ENCODE results near the gene CREB3.

DNA sequence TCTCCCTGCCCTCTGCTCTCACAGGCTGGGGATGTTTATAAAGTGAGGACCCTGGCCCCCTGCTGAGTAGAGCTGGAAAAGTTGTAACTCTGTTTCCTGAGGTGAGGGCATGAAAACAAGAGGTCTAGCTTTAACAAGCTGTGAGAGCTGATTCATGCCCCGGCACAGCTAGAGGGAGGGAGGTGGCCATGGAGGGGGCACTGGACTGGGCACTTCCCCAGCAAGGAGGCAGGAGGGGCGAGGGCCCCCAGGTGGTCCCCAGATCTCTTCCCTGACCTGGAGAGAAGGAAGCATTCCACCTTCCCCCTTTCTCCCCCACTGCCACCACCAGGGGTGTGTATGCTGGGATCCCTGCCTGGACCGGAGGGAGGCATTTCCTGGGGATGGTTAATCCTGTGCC, 21.8 kb downstream of the CREB3 start, which contains the start of gene MSMP:
- TF ChIP-seq, protein P1, sequence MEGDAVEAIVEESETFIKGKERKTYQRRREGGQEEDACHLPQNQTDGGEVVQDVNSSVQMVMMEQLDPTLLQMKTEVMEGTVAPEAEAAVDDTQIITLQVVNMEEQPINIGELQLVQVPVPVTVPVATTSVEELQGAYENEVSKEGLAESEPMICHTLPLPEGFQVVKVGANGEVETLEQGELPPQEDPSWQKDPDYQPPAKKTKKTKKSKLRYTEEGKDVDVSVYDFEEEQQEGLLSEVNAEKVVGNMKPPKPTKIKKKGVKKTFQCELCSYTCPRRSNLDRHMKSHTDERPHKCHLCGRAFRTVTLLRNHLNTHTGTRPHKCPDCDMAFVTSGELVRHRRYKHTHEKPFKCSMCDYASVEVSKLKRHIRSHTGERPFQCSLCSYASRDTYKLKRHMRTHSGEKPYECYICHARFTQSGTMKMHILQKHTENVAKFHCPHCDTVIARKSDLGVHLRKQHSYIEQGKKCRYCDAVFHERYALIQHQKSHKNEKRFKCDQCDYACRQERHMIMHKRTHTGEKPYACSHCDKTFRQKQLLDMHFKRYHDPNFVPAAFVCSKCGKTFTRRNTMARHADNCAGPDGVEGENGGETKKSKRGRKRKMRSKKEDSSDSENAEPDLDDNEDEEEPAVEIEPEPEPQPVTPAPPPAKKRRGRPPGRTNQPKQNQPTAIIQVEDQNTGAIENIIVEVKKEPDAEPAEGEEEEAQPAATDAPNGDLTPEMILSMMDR (IDR thresholded peaks at IDR 0.05; ENCODE audit: poor library complexity, severe bottlenecking) = no peak
- no peak for TF ChIP-seq TAF1 (IDR thresholded peaks at IDR 0.05; ENCODE audit: low read depth)
- TF ChIP-seq POLR2AphosphoS5 (IDR thresholded peaks at IDR 0.05) = no peak
- no peak for TF ChIP-seq SMC3 (conservative IDR thresholded peaks at IDR 0.05; ENCODE audit: poor library complexity)

Data from neural cell (in vitro differentiated cells).